Mesendoderm (in vitro differentiated cells): Measurements from ENCODE around the gene CCDC192.

Experiments
- DNase-seq: peaks from one replicate; pipeline ENCODE4 v3.0.0; 2013
- H2AK5ac ChIP-seq: 2 replicates; pipeline ENCODE4 v1.6.1; 2013; ENCODE audit warnings: low read length, inconsistent platforms
- H2BK120ac ChIP-seq: 2 replicates; pipeline ENCODE4 v1.6.1; 2013; ENCODE audit warnings: low read depth, mild to moderate bottlenecking, low read length, moderate library complexity, mixed read lengths
- H2BK15ac ChIP-seq: replicated peaks from 2 replicates; pipeline ENCODE4 v1.6.1; 2013; ENCODE audit warnings: low read depth, mild to moderate bottlenecking, moderate library complexity
- H2BK5ac ChIP-seq: 2 replicates; pipeline ENCODE4 v1.6.1; 2013; ENCODE audit warnings: low read length, inconsistent platforms
- H3K18ac ChIP-seq: 2 replicates; pipeline ENCODE4 v1.6.1; 2013; ENCODE audit warnings: mild to moderate bottlenecking, low read length, mixed read lengths
- H3K23ac ChIP-seq: one replicate; pipeline ENCODE4 v1.6.1; 2013; ENCODE audit warnings: low read length
- H3K27ac ChIP-seq: 2 replicates; pipeline ENCODE4 v1.5.1; 2013; ENCODE audit warnings: low read depth, mild to moderate bottlenecking, inconsistent platforms, low read length, moderate library complexity
- H3K27me3 ChIP-seq: 2 replicates; pipeline ENCODE4 v1.6.1; 2013; ENCODE audit warnings: low read length, control low read depth, mild to moderate bottlenecking, inconsistent platforms; ENCODE audit not compliant: insufficient read depth, poor library complexity
- H3K36me3 ChIP-seq: 2 replicates; pipeline ENCODE4 v1.6.1; 2013; ENCODE audit warnings: low read length, inconsistent platforms; ENCODE audit not compliant: control insufficient read depth, insufficient read depth
- H3K4ac ChIP-seq: one replicate; pipeline ENCODE4 v1.6.1; 2013; ENCODE audit warnings: low read depth, mild to moderate bottlenecking, low read length, moderate library complexity
- H3K4me1 ChIP-seq: 2 replicates; pipeline ENCODE4 v1.6.1; 2013; ENCODE audit warnings: low read depth, low read length, inconsistent platforms; ENCODE audit not compliant: control insufficient read depth
- H3K4me2 ChIP-seq: 2 replicates; pipeline ENCODE4 v1.6.1; 2013; ENCODE audit warnings: low read length
- H3K4me3 ChIP-seq: 2 replicates; pipeline ENCODE4 v1.5.1; 2013; ENCODE audit warnings: mild to moderate bottlenecking, low read length
- H3K56ac ChIP-seq: one replicate; pipeline ENCODE4 v1.6.1; 2013; ENCODE audit warnings: low read length
- H3K79me1 ChIP-seq: 2 replicates; pipeline ENCODE4 v1.6.1; 2013; ENCODE audit warnings: low read length, inconsistent platforms
- H3K79me2 ChIP-seq: 2 replicates; pipeline ENCODE4 v1.6.1; 2013; ENCODE audit warnings: mild to moderate bottlenecking, low read length; ENCODE audit not compliant: control insufficient read depth, insufficient read depth
- H3K9ac ChIP-seq: 2 replicates; pipeline ENCODE4 v1.6.1; 2013; ENCODE audit warnings: low read length, inconsistent platforms
- H4K5ac ChIP-seq: one replicate; pipeline ENCODE4 v1.6.1; 2013; ENCODE audit warnings: low read length
- H4K8ac ChIP-seq: one replicate; pipeline ENCODE4 v1.6.1; 2013; ENCODE audit warnings: low read depth, mild to moderate bottlenecking, control low read depth, low read length, moderate library complexity
- WGBS: extraction: QIAGEN DNeasy Blood & Tissue Kit; methylation state at CpG from one replicate; pipeline ENCODE4 v1.1.7; 2013; ENCODE audit warnings: low lambda C conversion rate, missing lambda C conversion rate; ENCODE audit not compliant: insufficient coverage; ENCODE audit errors: extremely low coverage; 5-methylcytosine and 5-hydroxymethylcytosine counted together

The CCDC192 gene

GRCh38 chr5:127871503-127872153, 168.4 kb downstream of the CCDC192 start:
- H3K4me1 ChIP-seq: no peaks in the 10 kb centered on the region
- H2AK5ac ChIP-seq: no peak overlapping the region
- H3K23ac ChIP-seq: no peak overlapping the region
- H3K18ac ChIP-seq: no peak overlapping the region
- no peaks in the 10 kb centered on the region for H3K79me1 ChIP-seq
- H3K4ac ChIP-seq: no peak overlapping the region
- no peak overlapping the region for H2BK15ac ChIP-seq
- H2BK5ac ChIP-seq: no peak overlapping the region
- DNase-seq: no peak
- H3K36me3 ChIP-seq: no peaks in the 10 kb centered on the region
- no peak overlapping the region for H4K8ac ChIP-seq
- H3K56ac ChIP-seq: no peak overlapping the region
- H3K27me3 ChIP-seq: no peaks in the 10 kb centered on the region
- H3K27ac ChIP-seq: no peak overlapping the region
- no peak overlapping the region for H3K4me2 ChIP-seq
- H2BK120ac ChIP-seq: no peak overlapping the region
- no CpG with 5 or more reads among the region's 8 CpGs for WGBS
- no peak overlapping the region for H4K5ac ChIP-seq
- H3K79me2 ChIP-seq: no peaks in the 10 kb centered on the region
- H3K9ac ChIP-seq: no peak overlapping the region
- H3K4me3 ChIP-seq: no peak overlapping the region

DNA sequence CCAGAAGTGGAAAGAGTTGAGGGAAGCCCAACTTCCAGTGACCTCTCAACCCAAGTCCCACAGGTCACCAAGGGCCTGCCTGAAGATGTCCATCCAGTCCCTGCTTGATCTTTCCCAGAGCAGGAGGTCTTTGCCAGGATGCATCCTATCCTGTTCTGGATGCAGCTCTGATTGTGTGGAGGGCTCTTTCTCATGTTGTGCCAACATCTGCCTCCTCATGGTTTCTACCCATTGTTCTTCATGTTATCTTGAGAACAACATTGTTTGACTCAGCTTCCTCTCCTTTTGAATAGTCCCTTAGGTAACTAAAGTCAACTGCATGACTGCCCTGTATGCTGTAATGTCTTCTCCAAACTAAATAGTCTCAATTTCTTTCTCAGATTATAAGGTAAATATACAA, 169.3 kb downstream of the CCDC192 start:
- no peak overlapping the region for H3K4ac ChIP-seq
- no peaks in the 10 kb centered on the region for H3K4me1 ChIP-seq
- H3K56ac ChIP-seq: no peak overlapping the region
- DNase-seq: no peak
- no peak overlapping the region for H3K23ac ChIP-seq
- H2BK5ac ChIP-seq: no peak overlapping the region
- H3K27ac ChIP-seq: no peak overlapping the region
- H3K4me3 ChIP-seq: no peak overlapping the region
- H2AK5ac ChIP-seq: no peak overlapping the region
- H4K8ac ChIP-seq: no peak overlapping the region
- H3K79me2 ChIP-seq: no peaks in the 10 kb centered on the region
- H2BK15ac ChIP-seq: no peak overlapping the region
- no peak overlapping the region for H3K9ac ChIP-seq
- H3K18ac ChIP-seq: no peak overlapping the region
- no peak overlapping the region for H2BK120ac ChIP-seq
- no peak overlapping the region for H3K4me2 ChIP-seq
- no peaks in the 10 kb centered on the region for H3K79me1 ChIP-seq
- H4K5ac ChIP-seq: no peak overlapping the region
- H3K27me3 ChIP-seq: no peaks in the 10 kb centered on the region
- no peaks in the 10 kb centered on the region for H3K36me3 ChIP-seq

DNA sequence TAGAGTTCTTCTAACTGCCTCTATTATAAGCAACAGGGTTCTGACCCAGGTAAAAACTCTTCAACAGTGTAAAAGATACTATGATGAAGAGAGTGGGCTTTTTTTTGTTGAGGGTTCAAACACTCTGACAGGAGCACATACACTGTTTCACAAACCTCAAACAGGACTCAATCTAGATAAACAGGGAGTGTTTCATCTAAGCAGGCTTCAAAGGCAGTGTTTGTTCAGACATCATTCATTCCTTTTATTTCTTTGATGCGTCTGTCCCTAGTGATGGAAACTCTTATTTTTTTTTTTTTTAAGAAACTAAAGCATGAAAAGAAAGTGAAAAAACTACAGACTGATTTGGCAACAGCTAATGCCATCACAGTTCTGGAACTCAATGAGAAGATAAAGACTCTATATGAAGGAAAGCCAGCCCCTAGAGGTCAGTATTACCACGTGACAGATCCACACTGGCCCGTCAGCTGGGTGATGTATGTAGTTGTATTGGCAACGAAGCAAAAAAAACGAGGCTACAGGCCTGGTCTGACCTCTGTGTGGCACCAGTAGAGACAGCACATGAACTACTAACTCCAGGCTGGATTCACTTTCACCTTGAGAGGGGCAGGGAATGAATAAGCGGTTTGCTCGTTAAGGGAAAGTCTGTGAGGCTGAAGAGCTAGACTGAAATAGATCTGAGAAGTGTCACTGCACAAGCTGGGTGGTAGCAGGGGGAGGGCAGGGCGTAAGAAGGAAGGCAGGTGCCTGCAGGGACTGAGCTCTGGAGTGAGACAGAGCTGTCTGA, 172.2 kb downstream of the CCDC192 start:
- no peaks in the 10 kb centered on the region for H3K27me3 ChIP-seq
- H3K79me1 ChIP-seq: no peaks in the 10 kb centered on the region

DNA sequence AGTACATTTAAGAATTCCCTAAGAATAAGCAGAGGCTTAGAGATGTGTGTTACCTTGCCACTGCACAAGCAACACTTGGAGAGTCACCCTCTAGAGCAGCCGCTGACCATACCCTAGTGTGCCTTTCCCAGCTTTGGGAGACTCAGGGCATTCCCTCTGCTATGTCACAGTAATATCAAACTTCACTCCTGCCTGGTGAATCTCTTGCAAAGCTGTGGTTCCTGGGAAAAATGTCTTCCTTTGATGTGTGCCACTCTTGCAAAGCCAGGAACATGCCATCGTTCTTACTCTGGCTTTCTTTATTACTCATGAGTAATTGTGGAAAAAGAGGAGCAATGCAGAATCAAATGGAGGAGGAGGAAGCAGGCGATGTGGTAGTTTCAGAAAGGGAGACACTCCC, 173.2 kb downstream of the CCDC192 start:
- Histone ChIP-seq H2BK15ac (no peak overlapping the region), H3K4me1 (no peaks in the 10 kb centered on the region), H3K79me1 (no peaks in the 10 kb centered on the region), H3K23ac (no peak overlapping the region), H3K4me3 (no peak overlapping the region), H4K5ac (no peak overlapping the region), H3K27me3 (no peaks in the 10 kb centered on the region), H4K8ac (no peak overlapping the region), H3K27ac (no peak overlapping the region), H3K56ac (no peak overlapping the region), H3K4me2 (no peak overlapping the region), H3K36me3 (no peaks in the 10 kb centered on the region), H2AK5ac (no peak overlapping the region), H3K18ac (no peak overlapping the region), H3K9ac (no peak overlapping the region), H3K79me2 (no peaks in the 10 kb centered on the region), H3K4ac (no peak overlapping the region), H2BK120ac (no peak overlapping the region), H2BK5ac (no peak overlapping the region)
- DNase-seq: no peak
- no CpG with 5 or more reads among the region's 3 CpGs for WGBS

More for the DNA sequence above, 172.2 kb downstream of the CCDC192 start:
- no peak overlapping the region for H3K23ac ChIP-seq
- peak; percentile 84 for DNase-seq
- no peaks in the 10 kb centered on the region for H3K36me3 ChIP-seq
- no peak overlapping the region for H3K4ac ChIP-seq
- no peak overlapping the region for H2BK5ac ChIP-seq
- no peak overlapping the region for H3K4me2 ChIP-seq
- no peak overlapping the region for H3K18ac ChIP-seq
- H3K4me1 ChIP-seq: no peaks in the 10 kb centered on the region
- H4K5ac ChIP-seq: no peak overlapping the region
- H3K4me3 ChIP-seq: no peak overlapping the region
- H3K79me2 ChIP-seq: no peaks in the 10 kb centered on the region
- no peak overlapping the region for H2BK15ac ChIP-seq
- no peak overlapping the region for H3K56ac ChIP-seq
- no CpG with 5 or more reads among the region's 8 CpGs for WGBS
- H3K27ac ChIP-seq: no peak overlapping the region
- no peak overlapping the region for H3K9ac ChIP-seq
- H2AK5ac ChIP-seq: no peak overlapping the region
- H2BK120ac ChIP-seq: no peak overlapping the region
- H4K8ac ChIP-seq: no peak overlapping the region

DNA sequence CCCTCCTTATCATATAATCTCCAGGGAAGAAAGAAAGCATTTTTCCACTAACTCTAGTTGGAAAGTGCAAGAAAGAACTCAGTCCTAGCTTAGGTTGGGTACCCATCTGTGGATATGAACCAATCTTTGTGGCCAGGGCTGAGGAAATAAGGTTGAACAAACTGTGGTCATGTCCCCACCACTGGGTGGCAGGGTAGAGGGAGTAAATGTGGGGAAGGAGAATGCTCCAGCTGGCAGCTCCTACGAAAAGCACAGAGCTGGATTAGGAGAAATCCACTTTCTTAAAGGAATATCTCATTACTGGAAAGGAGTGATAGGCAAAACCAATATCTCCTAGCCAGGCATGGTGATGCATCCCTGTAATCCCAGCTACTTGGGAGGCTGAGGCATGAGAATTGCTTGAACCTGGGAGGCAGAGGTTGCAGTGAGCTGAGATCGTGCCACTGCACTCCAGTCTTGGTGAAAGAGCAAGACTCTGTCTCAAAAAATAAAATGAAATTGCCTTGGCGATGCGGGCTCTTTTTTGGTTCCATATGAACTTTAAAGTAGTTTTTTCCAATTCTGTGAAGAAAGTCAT, 175.1 kb downstream of the CCDC192 start:
- Histone ChIP-seq H3K36me3 (no peaks in the 10 kb centered on the region), H4K8ac (no peak overlapping the region), H2BK15ac (no peak overlapping the region), H3K79me2 (no peaks in the 10 kb centered on the region), H3K79me1 (no peaks in the 10 kb centered on the region), H3K4me2 (no peak overlapping the region), H3K4ac (no peak overlapping the region), H2BK120ac (no peak overlapping the region), H3K27ac (no peak overlapping the region), H2BK5ac (no peak overlapping the region), H4K5ac (no peak overlapping the region), H3K4me1 (no peaks in the 10 kb centered on the region), H2AK5ac (no peak overlapping the region), H3K9ac (no peak overlapping the region), H3K4me3 (no peak overlapping the region), H3K23ac (no peak overlapping the region), H3K18ac (no peak overlapping the region), H3K56ac (no peak overlapping the region), H3K27me3 (no peaks in the 10 kb centered on the region)
- peak; percentile 76 for DNase-seq
- no CpG with 5 or more reads among the region's 4 CpGs for WGBS
